Liver (tissue), 9 donors: Measurements from ENCODE around the gene DLST. TPM values are rescaled to one million over a fixed set of nuclear protein-coding genes. Genes with fewer than 3 reads are reported as not detected.

Source experiments
- DNase-seq: peaks from one replicate; pipeline ENCODE4 v3.0.0-alpha.2; 2017; ENCODE audit warnings: low spot score
- H3K27ac ChIP-seq, 2 donors: one replicate each; pipeline ENCODE4 v1.7.0; 2013; ENCODE audit warnings: inconsistent platforms in 2 of 2, low read length in 2 of 2, control low read depth in 1 of 2, low read depth in 1 of 2, mild to moderate bottlenecking in 1 of 2
- H3K27me3 ChIP-seq, 4 donors: one replicate each; pipeline versions ENCODE4 v1.6.1 to v1.7.0; 2013; ENCODE audit warnings: low read length in 3 of 4, inconsistent platforms in 1 of 4, mild to moderate bottlenecking in 1 of 4, moderate library complexity in 1 of 4; ENCODE audit not compliant: control insufficient read depth in 4 of 4, insufficient read depth in 4 of 4
- H3K36me3 ChIP-seq, 4 donors: one replicate each; pipeline versions ENCODE4 v1.6.1 to v1.7.0; 2013; ENCODE audit warnings: low read length in 3 of 4, mild to moderate bottlenecking in 3 of 4, low read depth in 1 of 4, moderate library complexity in 1 of 4; ENCODE audit not compliant: control insufficient read depth in 4 of 4, insufficient read depth in 3 of 4
- H3K4me1 ChIP-seq, 4 donors: one replicate each; pipeline versions ENCODE4 v1.6.1 to v1.7.0; 2013; ENCODE audit warnings: low read length in 3 of 4, mild to moderate bottlenecking in 3 of 4, moderate library complexity in 1 of 4; ENCODE audit not compliant: control insufficient read depth in 4 of 4, insufficient read depth in 4 of 4
- H3K4me3 ChIP-seq, 3 donors: one replicate each; pipeline versions ENCODE4 v1.6.1 to v1.7.0; 2013; ENCODE audit warnings: low read length in 3 of 3, control low read depth in 1 of 3, low read depth in 1 of 3, mild to moderate bottlenecking in 1 of 3
- H3K9ac ChIP-seq, 2 donors: one replicate each; pipeline ENCODE4 v1.7.0; 2013; ENCODE audit warnings: low read length in 2 of 2, mild to moderate bottlenecking in 2 of 2, moderate library complexity in 2 of 2, control low read depth in 1 of 2, low read depth in 1 of 2
- H3K9me3 ChIP-seq, 4 donors: one replicate each; pipeline versions ENCODE4 v1.6.1 to v1.7.0; 2013; ENCODE audit warnings: low read length in 3 of 4; ENCODE audit not compliant: control insufficient read depth in 4 of 4
- CTCF ChIP-seq: fragments of 150-350 bp; IDR thresholded peaks from 2 replicates; pipeline ENCODE4 v1.5.1; 2017; ENCODE audit warnings: improper control_type of control experiment, low read depth, low read length; ENCODE audit not compliant: missing input control
- EGR1 ChIP-seq, 2 donors: IDR thresholded peaks; 2 replicates each; pipeline ENCODE4 v1.6.1; 2016 to 2018; ENCODE audit warnings: antibody characterized with exemption in 2 of 2, low read depth in 2 of 2
- FOXA1 ChIP-seq: IDR thresholded peaks from 2 replicates; pipeline ENCODE4 v1.6.1; 2016; ENCODE audit warnings: antibody characterized with exemption
- FOXA2 ChIP-seq: IDR thresholded peaks from 2 replicates; pipeline ENCODE4 v1.6.1; 2016; ENCODE audit warnings: antibody characterized with exemption
- GABPA ChIP-seq, 2 donors: IDR thresholded peaks in 1 of 2; conservative IDR thresholded peaks in 1 of 2; 2 replicates each; pipeline ENCODE4 v1.6.1; 2016; ENCODE audit warnings: antibody characterized with exemption in 2 of 2, mild to moderate bottlenecking in 1 of 2, moderate library complexity in 1 of 2
- HNF4G ChIP-seq: IDR thresholded peaks from 2 replicates; pipeline ENCODE4 v1.6.1; 2016; ENCODE audit warnings: antibody characterized with exemption
- JUND ChIP-seq, 2 donors: IDR thresholded peaks; 2 replicates each; pipeline ENCODE4 v1.6.1; 2016; ENCODE audit warnings: antibody characterized with exemption in 2 of 2
- MAX ChIP-seq: IDR thresholded peaks from 2 replicates; pipeline ENCODE4 v1.6.1; 2016; ENCODE audit warnings: antibody characterized with exemption
- NR2F2 ChIP-seq: IDR thresholded peaks from 2 replicates; pipeline ENCODE4 v1.6.1; 2016; ENCODE audit warnings: antibody characterized with exemption
- RAD21 ChIP-seq, 2 donors: IDR thresholded peaks; 2 replicates each; pipeline ENCODE4 v1.6.1; 2016; ENCODE audit warnings: antibody characterized with exemption in 2 of 2, mild to moderate bottlenecking in 2 of 2
- RXRA ChIP-seq, 2 donors: IDR thresholded peaks; 2 replicates each; pipeline ENCODE4 v1.6.1; 2017 to 2018; ENCODE audit warnings: antibody characterized with exemption in 2 of 2, mild to moderate bottlenecking in 1 of 2
- SP1 ChIP-seq: IDR thresholded peaks from 2 replicates; pipeline ENCODE4 v1.6.1; 2018; ENCODE audit warnings: antibody characterized with exemption, mild to moderate bottlenecking
- TAF1 ChIP-seq: conservative IDR thresholded peaks from 2 replicates; pipeline ENCODE4 v1.6.1; 2016; ENCODE audit warnings: antibody characterized with exemption, mild to moderate bottlenecking
- YY1 ChIP-seq: IDR thresholded peaks from 2 replicates; pipeline ENCODE4 v1.6.1; 2016; ENCODE audit warnings: antibody characterized with exemption, mild to moderate bottlenecking
- WGBS: extraction: QIAGEN DNeasy Blood & Tissue Kit; methylation state at CpG from one replicate; pipeline ENCODE4 v1.1.7; 2013; 5-methylcytosine and 5-hydroxymethylcytosine counted together
- polyA plus RNA-seq, 2 donors: library from polyadenylated mRNA; stranded (reverse) in 1 of 2; unstranded in 1 of 2; fragments of 200-250 nt in 1 of 2; fragments of >200 nt in 1 of 2; fragmentation: Nextera tagmentation in 1 of 2; extraction: Ambion mirVana in 1 of 2; gene quantifications; one replicate each; pipeline versions ENCODE4 v1.2.1 to v1.2.3, GENCODE V29; 2013 to 2015
- total RNA-seq, 2 donors: library from RNA; depleted of rRNA; stranded (reverse); fragments of >200 nt; gene quantifications; one replicate each; pipeline ENCODE4 v1.2.3, GENCODE V29; 2014
- TF ChIP-seq, protein P1 (sequence below): IDR thresholded peaks from 2 replicates; pipeline ENCODE4 v1.6.1; 2016; ENCODE audit warnings: antibody characterized with exemption, mild to moderate bottlenecking
- TF ChIP-seq, protein P2 (sequence below): IDR thresholded peaks from 2 replicates; pipeline ENCODE4 v1.6.1; 2016; ENCODE audit warnings: antibody characterized with exemption
- donor health status: healthy.
- donor health status: healthy.
- donor health status: healthy.
- donor health status: healthy.
- donor health status: healthy.

The DLST gene
- total and polyA plus RNA-seq, 4 donors = 10.7 to 69.3 (median 49.5) TPM

DNA sequence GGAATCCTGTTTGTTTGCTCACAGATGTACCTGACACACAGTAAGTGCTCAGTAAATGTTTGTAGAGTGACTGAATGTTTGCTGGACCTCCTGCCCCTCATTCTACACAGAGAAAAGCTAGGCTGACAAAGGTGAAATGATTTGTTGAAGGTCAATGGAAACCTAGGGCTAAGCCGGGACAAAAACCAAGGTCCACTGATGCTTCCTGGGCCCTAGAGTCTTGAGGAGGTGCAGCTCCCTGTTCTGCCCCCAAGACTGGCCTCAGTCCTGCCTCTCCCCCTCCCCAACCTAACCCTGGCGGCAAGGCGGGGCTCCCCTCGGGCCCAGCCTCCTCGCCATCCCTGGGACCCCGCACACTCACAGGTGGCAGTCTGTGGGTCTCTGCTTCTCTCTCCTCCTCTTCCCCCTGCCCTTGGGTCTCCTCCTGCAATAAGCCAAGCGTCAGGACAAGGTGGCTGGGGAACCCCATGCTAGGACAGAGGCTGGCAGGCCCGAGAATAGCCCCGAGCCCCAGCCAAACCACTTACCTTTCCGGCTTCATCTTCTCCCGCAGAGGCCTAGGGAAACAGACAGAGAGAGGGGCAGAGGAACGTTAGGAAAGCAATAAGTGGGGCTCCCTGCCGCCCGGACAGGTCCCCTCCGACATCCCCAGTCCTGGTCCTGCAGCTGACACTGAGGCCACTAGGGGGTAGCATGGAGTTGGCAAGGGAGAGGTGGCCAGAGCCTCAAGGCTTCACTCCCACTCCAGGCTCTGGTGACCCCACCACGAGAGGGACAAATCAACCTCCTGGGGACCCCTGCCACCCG, 64.3 kb downstream of the DLST start:
- Histone ChIP-seq H3K27me3 (no peaks in the 10 kb centered on the region), H3K9me3 (no peaks in the 10 kb centered on the region), H3K36me3 (no peaks in the 10 kb centered on the region), H3K27ac (no peak overlapping the region), H3K4me1 (peaks cover 0 to 8% (median 2%) of the 10 kb centered on the region in 4 donors), H3K4me3 (no peak overlapping the region), H3K9ac (no peak overlapping the region)
- TF ChIP-seq GABPA (IDR thresholded peaks at IDR 0.05 in 1 of 2, conservative IDR thresholded peaks at IDR 0.05 in 1 of 2) (no peak), RAD21 (IDR thresholded peaks at IDR 0.05) (peak; percentile 85 to 89), EGR1 (IDR thresholded peaks at IDR 0.05; ENCODE audit: low read depth in 2 of 2) (no peak), CTCF (peak; percentile 79)
- WGBS = 34% methylated on average over 17 of the region's 17 CpGs
- DNase-seq = peak; percentile 82

GRCh38 chr14:74946659-74947281, 65.1 kb downstream of the DLST start:
- DNase-seq = no peak
- Histone ChIP-seq H3K4me3 (no peak overlapping the region), H3K36me3 (no peaks in the 10 kb centered on the region), H3K27ac (no peak overlapping the region), H3K9ac (no peak overlapping the region), H3K27me3 (no peaks in the 10 kb centered on the region), H3K4me1 (peaks cover 0 to 8% (median 2%) of the 10 kb centered on the region in 4 donors), H3K9me3 (no peaks in the 10 kb centered on the region)
- TF ChIP-seq RXRA (IDR thresholded peaks at IDR 0.05) (no peak), MAX (no peak), EGR1 (IDR thresholded peaks at IDR 0.05; ENCODE audit: low read depth in 2 of 2) (no peak), SP1 (no peak), NR2F2 (no peak), CTCF (no peak), FOXA2 (no peak), YY1 (no peak), FOXA1 (no peak), JUND (IDR thresholded peaks at IDR 0.05) (no peak), RAD21 (IDR thresholded peaks at IDR 0.05) (no peak), TAF1 (no peak), HNF4G (no peak)
- TF ChIP-seq, protein P1, sequence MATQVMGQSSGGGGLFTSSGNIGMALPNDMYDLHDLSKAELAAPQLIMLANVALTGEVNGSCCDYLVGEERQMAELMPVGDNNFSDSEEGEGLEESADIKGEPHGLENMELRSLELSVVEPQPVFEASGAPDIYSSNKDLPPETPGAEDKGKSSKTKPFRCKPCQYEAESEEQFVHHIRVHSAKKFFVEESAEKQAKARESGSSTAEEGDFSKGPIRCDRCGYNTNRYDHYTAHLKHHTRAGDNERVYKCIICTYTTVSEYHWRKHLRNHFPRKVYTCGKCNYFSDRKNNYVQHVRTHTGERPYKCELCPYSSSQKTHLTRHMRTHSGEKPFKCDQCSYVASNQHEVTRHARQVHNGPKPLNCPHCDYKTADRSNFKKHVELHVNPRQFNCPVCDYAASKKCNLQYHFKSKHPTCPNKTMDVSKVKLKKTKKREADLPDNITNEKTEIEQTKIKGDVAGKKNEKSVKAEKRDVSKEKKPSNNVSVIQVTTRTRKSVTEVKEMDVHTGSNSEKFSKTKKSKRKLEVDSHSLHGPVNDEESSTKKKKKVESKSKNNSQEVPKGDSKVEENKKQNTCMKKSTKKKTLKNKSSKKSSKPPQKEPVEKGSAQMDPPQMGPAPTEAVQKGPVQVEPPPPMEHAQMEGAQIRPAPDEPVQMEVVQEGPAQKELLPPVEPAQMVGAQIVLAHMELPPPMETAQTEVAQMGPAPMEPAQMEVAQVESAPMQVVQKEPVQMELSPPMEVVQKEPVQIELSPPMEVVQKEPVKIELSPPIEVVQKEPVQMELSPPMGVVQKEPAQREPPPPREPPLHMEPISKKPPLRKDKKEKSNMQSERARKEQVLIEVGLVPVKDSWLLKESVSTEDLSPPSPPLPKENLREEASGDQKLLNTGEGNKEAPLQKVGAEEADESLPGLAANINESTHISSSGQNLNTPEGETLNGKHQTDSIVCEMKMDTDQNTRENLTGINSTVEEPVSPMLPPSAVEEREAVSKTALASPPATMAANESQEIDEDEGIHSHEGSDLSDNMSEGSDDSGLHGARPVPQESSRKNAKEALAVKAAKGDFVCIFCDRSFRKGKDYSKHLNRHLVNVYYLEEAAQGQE = no peak
- TF ChIP-seq, protein P2, sequence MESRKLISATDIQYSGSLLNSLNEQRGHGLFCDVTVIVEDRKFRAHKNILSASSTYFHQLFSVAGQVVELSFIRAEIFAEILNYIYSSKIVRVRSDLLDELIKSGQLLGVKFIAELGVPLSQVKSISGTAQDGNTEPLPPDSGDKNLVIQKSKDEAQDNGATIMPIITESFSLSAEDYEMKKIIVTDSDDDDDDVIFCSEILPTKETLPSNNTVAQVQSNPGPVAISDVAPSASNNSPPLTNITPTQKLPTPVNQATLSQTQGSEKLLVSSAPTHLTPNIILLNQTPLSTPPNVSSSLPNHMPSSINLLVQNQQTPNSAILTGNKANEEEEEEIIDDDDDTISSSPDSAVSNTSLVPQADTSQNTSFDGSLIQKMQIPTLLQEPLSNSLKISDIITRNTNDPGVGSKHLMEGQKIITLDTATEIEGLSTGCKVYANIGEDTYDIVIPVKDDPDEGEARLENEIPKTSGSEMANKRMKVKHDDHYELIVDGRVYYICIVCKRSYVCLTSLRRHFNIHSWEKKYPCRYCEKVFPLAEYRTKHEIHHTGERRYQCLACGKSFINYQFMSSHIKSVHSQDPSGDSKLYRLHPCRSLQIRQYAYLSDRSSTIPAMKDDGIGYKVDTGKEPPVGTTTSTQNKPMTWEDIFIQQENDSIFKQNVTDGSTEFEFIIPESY = no peak
- WGBS = 45% methylated on average over 5 of the region's 5 CpGs
